ENCODE data around the gene TMEM134.
A peak's percentile ranks its signal among the peaks of the same experiment; 100 is the strongest.
"Not testable (repeated sequence)": the region's sequence is repeated elsewhere in the genome, so short reads cannot be mapped to it uniquely, and the experiment has no call there.

The TMEM134 gene

DNA sequence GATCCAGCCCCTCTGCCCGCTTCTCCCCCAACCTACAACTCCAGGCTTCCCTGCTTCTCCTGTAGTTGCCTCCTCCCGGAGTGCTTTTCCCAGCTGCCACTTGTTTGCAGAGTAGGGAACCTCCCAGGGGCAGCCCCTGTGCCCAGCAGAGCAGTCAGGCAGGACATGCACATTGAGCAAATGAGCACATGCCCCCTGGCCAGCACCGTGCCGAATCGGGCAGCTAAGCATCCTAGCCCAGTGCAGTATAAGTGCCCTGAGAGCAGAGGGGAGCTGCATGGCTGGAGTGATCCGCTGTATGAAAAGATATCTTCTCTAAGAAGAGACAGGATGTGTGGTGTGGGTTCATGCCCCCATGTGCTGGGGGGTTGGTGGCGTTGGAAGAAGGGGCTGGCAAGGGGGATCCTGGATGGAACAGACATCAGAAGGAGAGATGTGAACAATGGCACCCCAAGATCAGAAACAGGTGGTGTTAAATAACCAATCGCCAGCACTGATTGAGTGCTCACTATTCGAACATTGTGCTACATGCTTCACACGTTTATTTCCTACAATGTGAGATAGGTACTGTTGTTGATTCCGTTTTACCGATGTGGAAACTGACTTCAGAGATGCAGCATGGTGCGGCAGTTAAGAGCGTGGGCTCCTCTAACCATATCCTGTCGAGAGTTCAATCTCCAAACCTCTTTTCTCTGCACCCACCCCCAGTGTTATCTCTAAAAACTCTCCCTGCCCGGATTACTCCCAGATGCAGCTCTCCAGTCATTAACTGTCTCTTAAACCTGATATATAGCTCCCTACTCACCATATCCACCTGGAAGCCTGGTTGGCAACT, 15.0 kb upstream of the TMEM134 start:
- no peak for DNase-seq

DNA sequence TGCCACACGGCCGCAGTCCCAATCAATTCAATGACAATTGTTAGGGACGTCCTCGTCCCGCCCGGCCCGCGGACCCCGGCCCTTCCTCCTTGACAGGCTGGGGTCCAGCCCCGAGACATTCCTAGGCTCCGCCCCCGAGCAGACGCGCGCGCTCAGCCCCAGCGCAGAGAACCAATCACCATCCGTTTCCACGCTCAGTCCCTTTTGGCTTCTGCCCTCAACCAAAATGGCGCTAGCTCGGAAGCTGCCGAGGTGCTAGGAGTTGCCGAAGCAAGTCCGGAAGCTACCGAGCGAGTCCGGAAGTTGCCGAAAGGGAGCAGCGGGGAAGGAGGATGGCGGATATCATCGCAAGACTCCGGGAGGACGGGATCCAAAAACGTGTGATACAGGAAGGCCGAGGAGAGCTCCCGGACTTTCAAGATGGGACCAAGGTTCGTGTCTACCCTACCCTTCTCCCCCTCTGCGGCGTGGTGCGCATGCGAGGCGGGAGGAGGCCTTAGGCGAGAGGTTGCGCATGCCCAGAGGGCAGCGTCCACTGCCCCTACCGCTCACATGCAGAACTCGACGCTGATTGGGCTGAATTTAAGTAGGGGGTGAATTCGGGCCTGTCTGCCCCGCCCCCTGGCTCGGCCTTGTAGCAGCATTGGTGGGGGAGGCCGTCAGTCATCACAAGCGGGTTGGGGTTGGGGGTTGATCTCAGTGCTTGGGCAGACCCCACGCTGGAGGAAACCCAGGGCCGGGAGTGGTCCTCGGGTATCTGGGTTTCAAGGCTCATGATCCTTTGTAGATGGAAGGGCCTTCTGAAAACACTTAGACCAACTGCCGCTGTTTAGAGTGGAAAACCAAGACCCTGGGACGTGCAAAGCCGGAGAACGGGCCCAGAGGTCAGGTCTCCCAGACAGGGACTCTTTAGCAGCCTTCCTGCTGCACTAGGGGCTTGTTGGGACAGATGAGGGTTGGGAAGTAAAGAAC, 14.1 kb upstream of the TMEM134 start, which contains the start of gene AIP:
AIP (plus strand) TSS at position 200 of the 972 bp plus-strand sequence; CDS start at position 333, 133 bp downstream.
- peak; percentile 97 for DNase-seq

DNA sequence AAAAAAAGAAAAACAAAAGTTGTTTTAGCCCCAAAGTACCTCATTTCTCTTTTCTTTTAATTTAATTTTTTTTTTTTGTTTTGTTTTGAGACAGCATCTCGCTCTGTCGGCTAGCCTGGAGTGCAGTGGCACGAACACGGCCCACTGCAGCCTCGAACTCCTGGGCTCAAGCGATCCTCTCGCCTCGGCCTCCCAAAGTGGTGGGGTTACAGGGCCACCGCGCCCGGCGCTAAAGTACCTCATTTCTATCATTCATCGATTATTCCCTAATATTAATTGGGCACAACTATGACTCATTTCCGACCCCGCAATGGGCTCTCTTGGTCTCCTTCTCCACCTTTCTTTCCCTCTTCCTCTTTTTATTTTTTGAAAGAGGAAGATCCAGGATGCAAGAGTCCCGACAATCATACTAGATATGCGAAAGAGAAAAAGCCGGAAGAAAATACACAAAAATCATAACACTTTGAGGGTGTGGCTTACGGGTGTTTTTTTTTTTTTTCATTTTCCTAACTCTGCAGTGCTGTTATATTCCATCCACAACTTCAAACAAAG, 13.3 kb upstream of the TMEM134 start:
- DNase-seq = no peak

GRCh38 chr11:67477344-67478050, 8.4 kb upstream of the TMEM134 start:
- not testable (repeated sequence) for DNase-seq

- not testable (repeated sequence) for DNase-seq
These were observed 7.6 kb upstream of the TMEM134 start for GRCh38 chr11:67476692-67477091.

- no peak for DNase-seq
These were observed 3.8 kb upstream of the TMEM134 start for GRCh38 chr11:67472882-67473281.

DNA sequence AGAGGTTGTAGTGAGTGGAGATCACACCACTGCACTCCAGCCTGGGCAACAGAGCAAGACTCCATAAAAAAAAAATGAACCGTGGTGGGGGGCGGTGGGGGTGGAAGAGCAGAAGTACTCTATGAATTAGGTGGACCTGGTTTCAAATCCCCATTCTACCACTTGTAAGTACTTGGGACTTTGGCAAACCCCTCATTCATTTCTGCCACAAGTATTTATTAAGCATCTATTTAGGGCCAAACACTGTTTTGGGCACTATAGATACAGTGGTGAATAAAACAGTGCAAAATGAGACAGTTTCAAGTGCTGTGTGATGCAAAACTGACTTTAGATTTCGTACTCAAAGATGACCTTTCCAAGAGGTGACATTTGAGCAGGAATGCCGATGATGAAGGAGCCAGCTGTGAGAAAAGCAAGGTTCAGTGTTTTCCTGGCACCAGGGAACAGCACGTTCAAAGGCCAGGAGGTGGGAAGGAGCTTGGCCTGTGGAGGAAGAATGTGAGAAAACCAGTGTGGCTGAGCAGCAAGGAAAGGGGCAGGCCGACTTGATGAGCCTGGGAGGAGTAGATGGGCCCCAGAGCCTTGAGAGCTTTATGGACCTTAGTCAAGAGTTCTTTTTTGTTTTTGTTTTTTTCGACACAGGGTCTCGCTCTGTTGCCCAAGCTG, 1.4 kb upstream of the TMEM134 start:
- no peak for DNase-seq

- no peak for DNase-seq
These were observed 409 bp upstream of the TMEM134 start for GRCh38 chr11:67469508-67469811.

GRCh38 chr11:67468456-67468758, 644 bp downstream of the TMEM134 start:
- DNase-seq = no peak

- peak; percentile 43 for DNase-seq
These were observed 995 bp downstream of the TMEM134 start for GRCh38 chr11:67468056-67468455.

DNA sequence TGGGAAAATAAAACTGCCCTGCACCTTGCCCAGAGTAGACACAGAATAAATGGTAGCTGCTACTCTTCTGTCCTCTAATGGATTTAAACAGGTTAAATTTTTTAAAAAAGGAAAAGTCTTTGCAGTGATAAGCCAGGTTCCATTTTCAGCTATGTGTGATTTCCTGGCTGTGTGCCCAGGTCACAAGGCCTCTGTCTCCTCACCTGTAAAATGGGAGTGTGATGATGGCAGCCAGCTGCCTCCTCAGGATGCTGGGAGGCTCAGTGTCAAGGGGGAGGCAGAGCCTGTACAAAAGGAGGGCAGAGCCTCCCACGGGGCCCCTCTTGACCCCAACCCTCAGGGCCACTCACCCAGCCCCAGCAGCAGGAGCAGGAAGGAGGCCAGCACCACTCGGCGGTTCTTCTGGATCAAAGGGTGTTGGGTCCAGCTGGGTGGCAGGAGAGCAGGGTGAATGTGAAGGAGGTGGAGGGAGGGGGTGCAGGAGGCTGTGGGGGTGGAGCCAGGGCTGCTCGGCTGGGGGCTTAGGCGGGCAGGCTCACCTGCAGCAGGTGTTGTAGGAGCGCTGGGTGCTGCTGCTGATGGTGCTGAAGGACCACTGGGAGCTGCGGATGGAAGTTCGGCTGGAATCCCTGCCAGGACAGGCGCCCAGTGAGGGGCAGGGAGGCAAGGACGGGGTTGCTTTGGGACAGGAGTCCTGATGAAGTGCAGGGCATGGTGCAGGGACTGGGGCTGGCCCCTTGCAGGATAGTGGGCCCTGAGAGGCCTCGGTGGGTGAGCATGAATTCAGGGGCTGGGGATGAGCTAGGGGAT, 1.9 kb downstream of the TMEM134 start:
- DNase-seq = no peak

- DNase-seq = no peak
These were observed 2.7 kb downstream of the TMEM134 start for GRCh38 chr11:67466367-67466766.

DNA sequence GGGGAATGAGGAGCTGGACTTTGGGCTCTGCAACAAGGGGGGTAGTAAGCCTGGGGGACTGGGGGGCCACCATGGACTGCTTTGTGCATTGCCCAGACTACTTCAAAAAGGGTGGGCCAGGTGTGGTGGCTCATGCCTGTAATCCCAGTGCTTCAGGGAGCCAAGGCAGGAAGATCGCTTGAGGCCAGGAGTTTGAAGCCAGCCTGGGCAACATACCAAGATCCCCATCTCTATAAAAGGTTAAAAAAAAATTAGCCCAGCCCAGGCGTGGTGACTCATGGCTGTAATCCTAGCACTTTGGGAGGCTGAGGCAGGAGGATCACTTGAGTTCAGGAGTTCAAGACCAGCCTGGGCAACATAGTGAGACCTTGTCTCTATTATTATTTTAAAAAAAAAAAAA, 3.5 kb downstream of the TMEM134 start:
- not testable (repeated sequence) for DNase-seq

GRCh38 chr11:67465189-67465510, 3.9 kb downstream of the TMEM134 start:
- DNase-seq = no peak

GRCh38 chr11:67464411-67465188, 4.5 kb downstream of the TMEM134 start:
- peak; percentile 86 for DNase-seq

GRCh38 chr11:67463680-67464410, 5.2 kb downstream of the TMEM134 start:
- no peak for DNase-seq

DNA sequence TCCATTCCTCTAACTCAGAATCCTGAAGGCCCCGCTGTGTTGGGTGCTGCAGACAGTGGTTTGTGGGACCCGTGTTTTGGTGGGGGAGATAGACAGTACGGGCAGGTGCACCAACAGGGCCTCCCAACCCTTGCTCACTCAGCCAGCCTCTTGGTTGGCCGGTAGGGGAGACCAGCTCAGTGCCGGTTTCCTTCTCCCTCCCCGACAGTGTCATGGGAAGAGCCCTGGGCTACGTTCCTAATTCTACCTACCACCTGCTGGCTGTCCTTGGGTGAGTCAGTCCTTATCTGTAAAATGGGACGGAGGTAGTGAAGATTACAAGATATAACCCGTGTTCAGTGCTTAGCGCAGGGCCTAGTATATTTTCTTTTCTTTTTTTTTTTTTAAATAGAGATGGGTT, 5.9 kb downstream of the TMEM134 start:
- no peak for DNase-seq

GRCh38 chr11:67458266-67458665, 10.8 kb downstream of the TMEM134 start:
- DNase-seq = no peak

- DNase-seq = no peak
These were observed 11.6 kb downstream of the TMEM134 start for GRCh38 chr11:67457453-67457852.

- no peak for DNase-seq
These were observed 12.9 kb downstream of the TMEM134 start for GRCh38 chr11:67456068-67456705.
